ENCODE measurements around the gene NPAS3.
A peak's percentile ranks its signal among the peaks of the same experiment; 100 is the strongest.

NPAS3 gene

GRCh38 chr14:33490555-33490954 is 551.9 kb downstream of the NPAS3 start:
- no peak for DNase-seq

- DNase-seq, result no peak
These were observed 552.4 kb downstream of the NPAS3 start for GRCh38 chr14:33491112-33491511.

- no peak for DNase-seq
These were observed 553.8 kb downstream of the NPAS3 start for GRCh38 chr14:33492491-33492890.

- DNase-seq, result no peak
These were observed 554.6 kb downstream of the NPAS3 start for GRCh38 chr14:33493266-33493665.

- no peak for DNase-seq
These were observed 555.3 kb downstream of the NPAS3 start for GRCh38 chr14:33493990-33494389.

GRCh38 chr14:33499687-33500086 is 561.0 kb downstream of the NPAS3 start:
- DNase-seq, result no peak

- DNase-seq, result no peak
These were observed 565.8 kb downstream of the NPAS3 start for GRCh38 chr14:33504246-33505099.

GRCh38 chr14:33505266-33505962 is 566.7 kb downstream of the NPAS3 start:
- DNase-seq, result no peak

GRCh38 chr14:33505963-33506329 is 567.3 kb downstream of the NPAS3 start:
- no peak for DNase-seq

- DNase-seq, result no peak
These were observed 569.7 kb downstream of the NPAS3 start for GRCh38 chr14:33508126-33509062.

- DNase-seq, result no peak
These were observed 570.8 kb downstream of the NPAS3 start for GRCh38 chr14:33509454-33509853.

- DNase-seq, result no peak
These were observed 571.4 kb downstream of the NPAS3 start for GRCh38 chr14:33510063-33510481.

- DNase-seq, result peak; percentile 15
These were observed 572.3 kb downstream of the NPAS3 start for GRCh38 chr14:33510991-33511390.

GRCh38 chr14:33511851-33512640 is 573.4 kb downstream of the NPAS3 start:
- DNase-seq, result no peak

- DNase-seq, result no peak
These were observed 576.8 kb downstream of the NPAS3 start for GRCh38 chr14:33515441-33515840.

- DNase-seq, result no peak
These were observed 577.2 kb downstream of the NPAS3 start for GRCh38 chr14:33515899-33516298.

- DNase-seq, result no peak
These were observed 578.3 kb downstream of the NPAS3 start for GRCh38 chr14:33516898-33517436.

- DNase-seq, result no peak
These were observed 582.5 kb downstream of the NPAS3 start for GRCh38 chr14:33521192-33521591.

GRCh38 chr14:33524244-33524643 is 585.6 kb downstream of the NPAS3 start:
- DNase-seq, result no peak

GRCh38 chr14:33525626-33526025 is 586.9 kb downstream of the NPAS3 start:
- DNase-seq, result no peak

- DNase-seq, result no peak
These were observed 588.5 kb downstream of the NPAS3 start for GRCh38 chr14:33527023-33527634.

- no peak for DNase-seq
These were observed 590.0 kb downstream of the NPAS3 start for GRCh38 chr14:33528655-33529054.

Data from NCI-H524 treated with DMSO at 0.1 percent for 48 hours (cell line).